IMR-90 (cell line): ENCODE results near the gene KCNQ1. TPM values are rescaled to one million over a fixed set of nuclear protein-coding genes. Genes with fewer than 3 reads are reported as not detected.

Source experiments
- ATAC-seq: fragments of 200-7000 bp; cut with Tn5 transposase; 2 replicates; pipeline ENCODE4 v1.9.1; 2020; ENCODE audit warnings: low read depth, mild to moderate bottlenecking, moderate library complexity
- BruUV-seq: library from RNA; stranded (reverse); fragments of 400-500 nt; replicated peaks from 2 replicates; lab custom pipeline; 2021; lab: Mats Ljungman, UMichigan
- CTCF ChIA-PET: fragments of 300-600 bp; formaldehyde crosslinking; extraction: SDS; loops from one replicate; lab custom pipeline; 2021; ENCODE audit warnings: antibody characterized with exemption; lab: Yijun Ruan, JAX
- POLR2A ChIA-PET: fragments of 300-600 bp; sonication (Branson Sonifier 250); formaldehyde crosslinking; loops from one replicate; lab custom pipeline; 2022; ENCODE audit warnings: antibody characterized with exemption; ENCODE audit not compliant: unreplicated experiment; lab: Charles Lee
- DNase-seq: peaks from one replicate; pipeline ENCODE4 v3.0.0; 2013
- H2AFZ ChIP-seq: replicated peaks from 2 replicates; pipeline ENCODE3; 2013; ENCODE audit warnings: low read length, mild to moderate bottlenecking; ENCODE audit not compliant: poor library complexity
- H2AK5ac ChIP-seq: 2 replicates; pipeline ENCODE4 v1.6.1; 2013; ENCODE audit warnings: low read depth, low read length, inconsistent platforms
- H2AK9ac ChIP-seq: replicated peaks from 2 replicates; pipeline ENCODE3; 2013; ENCODE audit warnings: mild to moderate bottlenecking, low read depth, low read length, moderate library complexity; ENCODE audit not compliant: poor library complexity
- H2BK120ac ChIP-seq: 2 replicates; pipeline ENCODE4 v1.6.1; 2013; ENCODE audit warnings: low read depth, low read length, inconsistent platforms
- H2BK15ac ChIP-seq: 3 replicates; pipeline ENCODE4 v1.6.1; 2013; ENCODE audit warnings: low read depth, low read length, inconsistent platforms
- H2BK20ac ChIP-seq: 2 replicates; pipeline ENCODE4 v1.6.1; 2013; ENCODE audit warnings: low read depth, mild to moderate bottlenecking, inconsistent platforms, low read length, moderate library complexity
- H2BK5ac ChIP-seq: 2 replicates; pipeline ENCODE4 v1.6.1; 2013; ENCODE audit warnings: mild to moderate bottlenecking, low read depth, low read length, inconsistent platforms; ENCODE audit not compliant: poor library complexity, severe bottlenecking
- H3K14ac ChIP-seq: replicated peaks from 2 replicates; pipeline ENCODE4 v1.6.1; 2013; ENCODE audit warnings: low read depth, low read length, inconsistent platforms
- H3K18ac ChIP-seq: 2 replicates; pipeline ENCODE4 v1.6.1; 2013; ENCODE audit warnings: low read depth, low read length, control low read depth
- H3K23ac ChIP-seq: 2 replicates; pipeline ENCODE4 v1.6.1; 2013; ENCODE audit warnings: low read depth, low read length, inconsistent platforms
- H3K27ac ChIP-seq: 2 replicates; pipeline ENCODE4 v1.5.1; 2013; ENCODE audit warnings: mild to moderate bottlenecking, control low read depth, low read length; ENCODE audit not compliant: insufficient read depth
- H3K27me3 ChIP-seq: 2 replicates; pipeline ENCODE4 v1.6.1; 2013; ENCODE audit warnings: low read length; ENCODE audit not compliant: control insufficient read depth, insufficient read depth
- H3K36me3 ChIP-seq: 2 replicates; pipeline ENCODE4 v1.6.1; 2013; ENCODE audit warnings: low read length, mixed read lengths; ENCODE audit not compliant: control insufficient read depth, insufficient read depth
- H3K4ac ChIP-seq: 2 replicates; pipeline ENCODE4 v1.6.1; 2013; ENCODE audit warnings: low read depth, low read length, inconsistent platforms
- H3K4me1 ChIP-seq: 2 replicates; pipeline ENCODE4 v1.6.1; 2013; ENCODE audit warnings: low read length, mixed read lengths; ENCODE audit not compliant: control insufficient read depth, insufficient read depth
- H3K4me2 ChIP-seq: 2 replicates; pipeline ENCODE4 v1.6.1; 2013; ENCODE audit warnings: low read depth, mild to moderate bottlenecking, control low read depth, low read length, moderate library complexity
- H3K4me3 ChIP-seq: 2 replicates; pipeline ENCODE4 v1.5.1; 2013; ENCODE audit warnings: low read depth, mild to moderate bottlenecking, control low read depth, low read length, moderate library complexity; ENCODE audit not compliant: insufficient read depth
- H3K56ac ChIP-seq: 2 replicates; pipeline ENCODE4 v1.6.1; 2013; ENCODE audit warnings: low read length, inconsistent platforms; ENCODE audit not compliant: insufficient read depth; ENCODE audit errors: extremely low read depth
- H3K79me1 ChIP-seq, 2 experiments: 2 replicates each; pipeline ENCODE4 v1.6.1; 2013; ENCODE audit warnings: low read length in 2 of 2, inconsistent platforms in 1 of 2, low read depth in 1 of 2
- H3K9ac ChIP-seq: 2 replicates; pipeline ENCODE4 v1.6.1; 2013; ENCODE audit warnings: low read depth, low read length, control low read depth
- H3K9me1 ChIP-seq: 2 replicates; pipeline ENCODE4 v1.6.1; 2013; ENCODE audit warnings: low read length, inconsistent platforms; ENCODE audit not compliant: insufficient read depth
- H3K9me3 ChIP-seq: 2 replicates; pipeline ENCODE4 v1.6.1; 2013; ENCODE audit warnings: low read length; ENCODE audit not compliant: control insufficient read depth, insufficient read depth
- H4K20me1 ChIP-seq: 2 replicates; pipeline ENCODE4 v1.6.1; 2013; ENCODE audit warnings: low read length, inconsistent platforms; ENCODE audit not compliant: insufficient read depth
- H4K5ac ChIP-seq: 2 replicates; pipeline ENCODE4 v1.6.1; 2013; ENCODE audit warnings: mild to moderate bottlenecking, low read depth, low read length, control low read depth
- H4K8ac ChIP-seq, 2 experiments: 2 replicates each; pipeline ENCODE4 v1.6.1; 2013; ENCODE audit warnings: low read depth in 2 of 2, low read length in 2 of 2, control low read depth in 1 of 2, inconsistent platforms in 1 of 2
- H4K91ac ChIP-seq: 2 replicates; pipeline ENCODE4 v1.6.1; 2013; ENCODE audit warnings: low read depth, low read length, inconsistent platforms; ENCODE audit not compliant: insufficient read depth
- CEBPB ChIP-seq: IDR thresholded peaks from 2 replicates; pipeline ENCODE4 v1.6.1; 2012; ENCODE audit warnings: low read depth, low read length, improper control_type of control experiment
- CHD1 ChIP-seq: IDR thresholded peaks from 2 replicates; pipeline ENCODE4 v1.6.1; 2012; ENCODE audit warnings: low read depth, low read length, improper control_type of control experiment
- CTCF ChIP-seq: conservative IDR thresholded peaks from 2 replicates; pipeline ENCODE4 v1.5.1; 2012; ENCODE audit warnings: mild to moderate bottlenecking, low read depth, low read length, improper control_type of control experiment
- FOS ChIP-seq: fragments of 150-350 bp; IDR thresholded peaks from 2 replicates; pipeline ENCODE4 v1.6.1; 2016; ENCODE audit warnings: low read depth, low read length
- MAFK ChIP-seq: IDR thresholded peaks from 2 replicates; pipeline ENCODE4 v1.6.1; 2012; ENCODE audit warnings: low read depth, low read length, improper control_type of control experiment
- MAZ ChIP-seq: IDR thresholded peaks from 2 replicates; pipeline ENCODE4 v1.6.1; 2012; ENCODE audit warnings: low read depth, mild to moderate bottlenecking, low read length, improper control_type of control experiment, moderate library complexity, borderline replicate concordance
- MXI1 ChIP-seq: IDR thresholded peaks from 2 replicates; pipeline ENCODE4 v1.6.1; 2012; ENCODE audit warnings: low read depth, mild to moderate bottlenecking, low read length, moderate library complexity, borderline replicate concordance
- NFE2L2 ChIP-seq: fragments of 150-350 bp; IDR thresholded peaks from 2 replicates; pipeline ENCODE4 v1.6.1; 2016; ENCODE audit warnings: low read depth, mild to moderate bottlenecking, low read length
- POLR2A ChIP-seq: IDR thresholded peaks from 2 replicates; pipeline ENCODE4 v1.6.1; 2012; ENCODE audit warnings: mild to moderate bottlenecking, low read depth, low read length
- RAD21 ChIP-seq: IDR thresholded peaks from 2 replicates; pipeline ENCODE4 v1.6.1; 2012; ENCODE audit warnings: low read length, improper control_type of control experiment
- RCOR1 ChIP-seq: IDR thresholded peaks from 2 replicates; pipeline ENCODE4 v1.6.1; 2012; ENCODE audit warnings: mild to moderate bottlenecking, low read length, improper control_type of control experiment; ENCODE audit not compliant: insufficient replicate concordance
- RFX5 ChIP-seq: IDR thresholded peaks from 2 replicates; pipeline ENCODE4 v1.8.0; 2012; ENCODE audit warnings: low read depth, mild to moderate bottlenecking, low read length, moderate library complexity
- SMC3 ChIP-seq: fragments of 150-350 bp; IDR thresholded peaks from 2 replicates; pipeline ENCODE4 v1.6.1; 2016; ENCODE audit warnings: low read depth, mild to moderate bottlenecking, antibody characterized with exemption, low read length, moderate library complexity
- WGBS, 2 experiments: methylation state at CpG; one replicate each; pipeline versions ENCODE4 v1.1.5 to v1.1.7; 2013; ENCODE audit warnings: missing lambda C conversion rate in 2 of 2; ENCODE audit not compliant: insufficient read length in 1 of 2; ENCODE audit errors: extremely low coverage in 2 of 2; 5-methylcytosine and 5-hydroxymethylcytosine counted together
- dilution Hi-C: fragments of 300-500 bp; cut with HindIII; formaldehyde crosslinking; loops from one replicate; pipeline ENCODE4 v1.14.3; 2018; ENCODE audit warnings: low sequenced_read_pairs; ENCODE audit not compliant: unreplicated experiment
- in situ Hi-C: fragments of 300-500 bp; cut with MboI; formaldehyde crosslinking; loops from 3 replicates; pipeline ENCODE4 v1.14.3; 2019; ENCODE audit warnings: low sequenced_read_pairs, inconsistent platforms, mixed read lengths
- intact Hi-C: fragments of 100-400 bp; cut with micrococcal nuclease; formaldehyde crosslinking; loops from 2 replicates; pipeline ENCODE4 v1.10.0; 2022
- polyA plus RNA-seq, 3 experiments: library from polyadenylated mRNA; depleted of rRNA; stranded (reverse); fragments of >200 nt; gene quantifications; 2 replicates each; pipeline ENCODE4 v1.2.3, GENCODE V29; 2012; ENCODE audit warnings: low replicate concordance in 1 of 3
- total RNA-seq: library from RNA; depleted of rRNA; stranded (reverse); fragments of >200 nt; gene quantifications from 2 replicates; pipeline ENCODE4 v1.2.3, GENCODE V29; 2012
- TF ChIP-seq, protein P1 (sequence below): fragments of 150-350 bp; IDR thresholded peaks from 2 replicates; pipeline ENCODE4 v1.6.1; 2017; ENCODE audit warnings: mild to moderate bottlenecking, antibody characterized with exemption, low read length, low read depth
- TF ChIP-seq, protein P2 (sequence below): fragments of 150-350 bp; IDR thresholded peaks from 2 replicates; pipeline ENCODE4 v1.6.1; 2016; ENCODE audit warnings: low read depth, mild to moderate bottlenecking, low read length, moderate library complexity, borderline replicate concordance

The KCNQ1 gene
- total and polyA plus RNA-seq, 2 of the 4 experiments (the other 2 are of a cell fraction), result 0.07 TPM; not detected in 1

- 78% methylated on average over 22 of the region's 28 CpGs; no CpG with 5 or more reads in 1 of the 2 experiments for WGBS, 2 experiments
- Histone ChIP-seq H3K4me3 (no peak overlapping the region), H3K18ac (no peak overlapping the region), H3K9me3 (no peaks in the 10 kb centered on the region), H4K20me1 (no peaks in the 10 kb centered on the region; the same call in 1 of the 2 replicates), H4K91ac (no peak overlapping the region), H3K36me3 (no peaks in the 10 kb centered on the region), H3K9ac (no peak overlapping the region), H3K4ac (no peak overlapping the region), H2BK20ac (no peak overlapping the region), H3K9me1 (no peaks in the 10 kb centered on the region), H3K14ac (no peak overlapping the region), H3K27me3 (peaks cover 29% of the 10 kb centered on the region), H4K8ac (no peak overlapping the region), H3K4me1 (no peaks in the 10 kb centered on the region), H3K4me2 (no peak overlapping the region), H3K27ac (no peak overlapping the region), H2BK120ac (no peak overlapping the region), H2BK15ac (no peak overlapping the region), H2BK5ac (no peak overlapping the region), H3K23ac (no peak overlapping the region), H2AFZ (no peak overlapping the region), H3K56ac (no peak overlapping the region), H2AK9ac (no peak overlapping the region), H3K79me1 (no peaks in the 10 kb centered on the region), H4K5ac (no peak overlapping the region), H2AK5ac (no peak overlapping the region)
- in situ Hi-C loops (no loop called here), intact Hi-C loops (no loop called here), dilution Hi-C loops (no loop called here)
- ChIA-PET POLR2A (no interaction called here), CTCF (no interaction called here)
- ATAC-seq, result no peak
- DNase-seq, result no peak
- BruUV-seq, result no TSS peak
- no peak for TF ChIP-seq MXI1
- no peak for TF ChIP-seq RAD21
- TF ChIP-seq POLR2A, result no peak
- TF ChIP-seq SMC3, result no peak
- no peak for TF ChIP-seq RCOR1
- no peak for TF ChIP-seq CHD1
- no peak for TF ChIP-seq MAZ
- TF ChIP-seq, protein P1, sequence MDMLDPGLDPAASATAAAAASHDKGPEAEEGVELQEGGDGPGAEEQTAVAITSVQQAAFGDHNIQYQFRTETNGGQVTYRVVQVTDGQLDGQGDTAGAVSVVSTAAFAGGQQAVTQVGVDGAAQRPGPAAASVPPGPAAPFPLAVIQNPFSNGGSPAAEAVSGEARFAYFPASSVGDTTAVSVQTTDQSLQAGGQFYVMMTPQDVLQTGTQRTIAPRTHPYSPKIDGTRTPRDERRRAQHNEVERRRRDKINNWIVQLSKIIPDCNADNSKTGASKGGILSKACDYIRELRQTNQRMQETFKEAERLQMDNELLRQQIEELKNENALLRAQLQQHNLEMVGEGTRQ, result no peak
- TF ChIP-seq RFX5, result no peak
- no peak for TF ChIP-seq CEBPB
- TF ChIP-seq, protein P2, sequence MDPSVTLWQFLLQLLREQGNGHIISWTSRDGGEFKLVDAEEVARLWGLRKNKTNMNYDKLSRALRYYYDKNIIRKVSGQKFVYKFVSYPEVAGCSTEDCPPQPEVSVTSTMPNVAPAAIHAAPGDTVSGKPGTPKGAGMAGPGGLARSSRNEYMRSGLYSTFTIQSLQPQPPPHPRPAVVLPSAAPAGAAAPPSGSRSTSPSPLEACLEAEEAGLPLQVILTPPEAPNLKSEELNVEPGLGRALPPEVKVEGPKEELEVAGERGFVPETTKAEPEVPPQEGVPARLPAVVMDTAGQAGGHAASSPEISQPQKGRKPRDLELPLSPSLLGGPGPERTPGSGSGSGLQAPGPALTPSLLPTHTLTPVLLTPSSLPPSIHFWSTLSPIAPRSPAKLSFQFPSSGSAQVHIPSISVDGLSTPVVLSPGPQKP, result no peak
- TF ChIP-seq NFE2L2, result no peak
- no peak for TF ChIP-seq MAFK
- no peak for TF ChIP-seq FOS
- TF ChIP-seq CTCF, result no peak
Measured at GRCh38 chr11:2563213-2564007, 118.6 kb downstream of the KCNQ1 start.
